Measurements from ENCODE around the gene GHRHR.
A peak's percentile ranks its signal among the peaks of the same experiment; 100 is the strongest.

The GHRHR gene

DNA sequence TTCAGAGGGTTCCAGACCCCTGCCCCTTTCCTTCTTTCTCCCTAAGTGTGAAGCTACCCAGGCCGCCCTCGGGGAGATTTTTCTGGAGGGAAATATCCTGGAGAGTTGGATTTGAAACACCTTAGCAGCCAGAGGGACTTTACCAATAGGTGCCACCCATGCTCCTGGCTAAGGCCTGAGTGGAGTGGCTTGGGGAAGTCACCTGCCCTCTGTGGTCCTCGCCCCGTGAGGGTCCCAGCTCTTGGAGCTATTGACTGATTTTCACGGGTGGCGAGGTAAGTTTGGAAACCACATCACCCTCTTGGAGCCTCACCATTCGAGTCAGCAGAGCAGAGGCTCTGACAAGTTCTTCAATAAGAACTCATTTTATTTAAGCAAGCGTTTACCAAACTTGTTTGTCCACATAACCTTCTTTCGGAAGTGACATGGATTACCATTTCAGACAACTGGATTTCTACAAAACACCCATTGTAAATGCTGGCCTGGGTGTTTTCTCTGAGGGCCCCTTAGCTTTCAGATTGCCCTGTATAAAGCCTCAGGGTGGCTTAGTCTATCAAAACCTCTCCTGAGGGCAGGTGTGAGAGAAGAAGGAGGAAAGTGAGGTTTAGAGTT is 31.7 kb upstream of the GHRHR start:
- no peak for DNase-seq (ENCODE audit: low read depth)
- H3K4me3 ChIP-seq (ENCODE audit: low read depth, low read length): no peak overlapping the region
- TF ChIP-seq, protein P1, sequence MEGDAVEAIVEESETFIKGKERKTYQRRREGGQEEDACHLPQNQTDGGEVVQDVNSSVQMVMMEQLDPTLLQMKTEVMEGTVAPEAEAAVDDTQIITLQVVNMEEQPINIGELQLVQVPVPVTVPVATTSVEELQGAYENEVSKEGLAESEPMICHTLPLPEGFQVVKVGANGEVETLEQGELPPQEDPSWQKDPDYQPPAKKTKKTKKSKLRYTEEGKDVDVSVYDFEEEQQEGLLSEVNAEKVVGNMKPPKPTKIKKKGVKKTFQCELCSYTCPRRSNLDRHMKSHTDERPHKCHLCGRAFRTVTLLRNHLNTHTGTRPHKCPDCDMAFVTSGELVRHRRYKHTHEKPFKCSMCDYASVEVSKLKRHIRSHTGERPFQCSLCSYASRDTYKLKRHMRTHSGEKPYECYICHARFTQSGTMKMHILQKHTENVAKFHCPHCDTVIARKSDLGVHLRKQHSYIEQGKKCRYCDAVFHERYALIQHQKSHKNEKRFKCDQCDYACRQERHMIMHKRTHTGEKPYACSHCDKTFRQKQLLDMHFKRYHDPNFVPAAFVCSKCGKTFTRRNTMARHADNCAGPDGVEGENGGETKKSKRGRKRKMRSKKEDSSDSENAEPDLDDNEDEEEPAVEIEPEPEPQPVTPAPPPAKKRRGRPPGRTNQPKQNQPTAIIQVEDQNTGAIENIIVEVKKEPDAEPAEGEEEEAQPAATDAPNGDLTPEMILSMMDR (IDR thresholded peaks at IDR 0.05; ENCODE audit: insufficient read depth, low read depth, low read length, missing control alignments): no peak

DNA sequence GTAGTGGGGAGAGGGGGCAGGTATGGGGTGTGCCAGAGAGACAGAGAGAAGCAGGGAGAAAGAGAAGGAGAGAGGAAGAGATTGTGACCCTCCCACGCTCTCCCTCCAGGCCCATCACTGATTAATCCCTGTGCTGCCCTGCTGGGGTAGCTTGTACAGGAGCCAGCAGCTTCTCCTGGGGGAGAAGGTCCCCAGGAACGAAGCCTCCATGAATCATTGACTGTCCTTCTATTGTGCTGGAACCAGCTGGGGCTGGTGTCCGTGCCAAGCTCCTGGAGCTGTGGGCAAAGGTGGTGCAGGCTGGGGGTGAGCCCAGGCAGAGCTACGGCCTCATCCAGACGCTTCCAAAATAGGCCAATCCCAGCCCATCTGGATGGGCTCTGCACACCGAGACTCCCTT is 31.2 kb upstream of the GHRHR start:
- H3K4me3 ChIP-seq (ENCODE audit: low read depth, low read length): no peak overlapping the region
- no peak for DNase-seq (ENCODE audit: low read depth)
- TF ChIP-seq, protein P1 (IDR thresholded peaks at IDR 0.05; ENCODE audit: insufficient read depth, low read depth, low read length, missing control alignments): no peak

DNA sequence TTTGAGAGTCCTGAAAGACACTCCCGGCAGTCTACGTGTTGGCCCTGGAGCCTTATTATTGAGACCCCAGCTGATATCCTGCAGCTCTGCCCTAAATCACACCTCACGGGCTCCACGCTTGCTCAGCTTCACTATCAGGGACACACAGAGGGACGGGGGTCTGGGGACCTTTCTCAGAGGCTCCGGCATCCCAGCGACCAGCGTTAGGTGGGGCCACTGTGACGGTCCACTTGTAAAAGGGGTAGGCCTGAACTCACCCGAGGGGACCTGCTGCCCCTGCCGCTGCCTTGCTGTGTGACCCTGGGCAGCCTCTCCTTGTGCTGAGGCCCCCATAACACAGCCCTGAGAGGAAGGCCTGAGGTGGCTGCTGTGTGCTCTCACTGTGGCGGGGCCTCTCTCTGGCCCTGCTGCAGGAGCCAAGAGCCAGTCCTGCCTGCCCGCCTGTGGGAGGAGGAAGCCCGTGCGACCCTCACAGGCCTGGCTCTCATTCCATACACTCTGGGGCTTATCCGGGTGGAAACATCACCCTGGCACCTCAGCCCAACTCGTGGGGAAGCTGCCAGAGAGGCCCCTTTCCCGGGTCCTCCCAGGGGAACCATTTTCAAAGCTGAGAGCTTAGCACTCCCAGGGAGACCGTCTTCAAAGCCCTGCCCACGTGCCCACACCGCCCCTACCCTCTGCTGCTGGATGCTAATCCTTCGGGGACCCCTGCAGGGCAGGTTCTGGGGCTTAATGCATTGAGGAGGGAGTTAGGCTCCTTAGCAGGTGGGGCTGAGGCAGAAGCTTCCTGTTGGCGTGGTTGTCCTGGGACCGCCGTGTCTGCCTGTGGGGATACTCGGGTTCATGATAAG is 30.4 kb upstream of the GHRHR start:
- no peak overlapping the region for H3K4me3 ChIP-seq (ENCODE audit: low read depth, low read length)
- TF ChIP-seq, protein P1 (IDR thresholded peaks at IDR 0.05; ENCODE audit: insufficient read depth, low read depth, low read length, missing control alignments): no peak
- DNase-seq (ENCODE audit: low read depth): peak; percentile 0

DNA sequence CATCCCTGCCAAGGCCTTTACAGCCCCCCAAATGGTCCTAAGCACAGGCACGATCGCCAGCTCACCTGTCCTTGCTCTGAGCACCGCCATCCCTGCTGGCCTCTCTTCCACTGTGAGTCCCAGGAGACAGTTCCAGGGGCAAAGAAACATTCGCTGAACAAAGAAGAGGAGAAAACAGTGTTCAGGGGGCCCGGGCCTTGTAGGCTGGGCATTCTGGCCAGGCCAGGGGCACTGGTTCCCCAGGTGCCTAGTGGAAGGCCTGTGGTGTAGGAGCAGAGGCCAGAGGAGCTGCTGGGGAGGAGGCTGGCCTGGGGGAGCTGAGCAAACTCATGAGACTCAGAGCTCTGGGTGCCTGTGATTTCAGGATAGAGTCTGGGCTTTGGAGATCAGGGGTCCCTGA is 29.5 kb upstream of the GHRHR start:
- no peak for DNase-seq (ENCODE audit: low read depth)
- H3K4me3 ChIP-seq (ENCODE audit: low read depth, low read length): no peak overlapping the region
- TF ChIP-seq, protein P1 (IDR thresholded peaks at IDR 0.05; ENCODE audit: insufficient read depth, low read depth, low read length, missing control alignments): no peak

- TF ChIP-seq, protein P1 (IDR thresholded peaks at IDR 0.05; ENCODE audit: insufficient read depth, low read depth, low read length, missing control alignments): no peak
- no peak overlapping the region for H3K4me3 ChIP-seq (ENCODE audit: low read depth, low read length)
- DNase-seq (ENCODE audit: low read depth): no peak
Measured at GRCh38 chr7:30934732-30935568, 28.8 kb upstream of the GHRHR start.

GRCh38 chr7:30935569-30935877 is 28.2 kb upstream of the GHRHR start:
- TF ChIP-seq, protein P1 (IDR thresholded peaks at IDR 0.05; ENCODE audit: insufficient read depth, low read depth, low read length, missing control alignments): no peak

More at GRCh38 chr7:30935569-30935877, 28.2 kb upstream of the GHRHR start:
- H3K4me3 ChIP-seq (ENCODE audit: low read depth, low read length): no peak overlapping the region
- DNase-seq (ENCODE audit: low read depth): no peak
